DND-41 (cell line): ENCODE measurements around the gene SEC31A.

Source experiments
- EZH2 ChIP-seq: IDR thresholded peaks from 3 replicates; pipeline ENCODE4 v1.6.1; 2012; ENCODE audit warnings: borderline replicate concordance, low read depth, mild to moderate bottlenecking, moderate library complexity, low read length, inconsistent platforms; ENCODE audit not compliant: severe bottlenecking
- TF ChIP-seq, protein P1 (sequence below): IDR thresholded peaks from 2 replicates; pipeline ENCODE4 v1.5.1; 2012; ENCODE audit warnings: borderline replicate concordance, low read length, moderate library complexity, mild to moderate bottlenecking; ENCODE audit not compliant: poor library complexity, severe bottlenecking; ENCODE audit errors: extremely low read depth

DNA sequence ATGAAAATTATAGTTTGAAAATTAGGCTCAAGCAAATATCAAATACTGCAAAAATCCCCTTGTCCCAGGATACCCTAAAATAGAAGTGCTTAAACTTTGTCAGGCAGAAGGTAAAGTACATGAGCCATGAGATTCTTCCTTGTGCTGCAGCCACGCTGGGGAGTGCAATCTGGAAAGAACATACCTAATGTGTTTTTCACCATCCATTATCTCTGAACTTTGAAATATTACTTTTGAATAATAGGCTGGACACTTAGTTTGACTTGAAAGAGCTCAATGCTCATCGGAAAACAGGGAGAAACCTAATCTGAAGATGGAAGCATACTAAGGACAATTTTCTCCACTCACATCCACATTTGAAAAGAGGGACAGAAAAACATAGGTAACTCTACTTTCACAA is 28.4 kb upstream of the SEC31A start:
- TF ChIP-seq, protein P1, sequence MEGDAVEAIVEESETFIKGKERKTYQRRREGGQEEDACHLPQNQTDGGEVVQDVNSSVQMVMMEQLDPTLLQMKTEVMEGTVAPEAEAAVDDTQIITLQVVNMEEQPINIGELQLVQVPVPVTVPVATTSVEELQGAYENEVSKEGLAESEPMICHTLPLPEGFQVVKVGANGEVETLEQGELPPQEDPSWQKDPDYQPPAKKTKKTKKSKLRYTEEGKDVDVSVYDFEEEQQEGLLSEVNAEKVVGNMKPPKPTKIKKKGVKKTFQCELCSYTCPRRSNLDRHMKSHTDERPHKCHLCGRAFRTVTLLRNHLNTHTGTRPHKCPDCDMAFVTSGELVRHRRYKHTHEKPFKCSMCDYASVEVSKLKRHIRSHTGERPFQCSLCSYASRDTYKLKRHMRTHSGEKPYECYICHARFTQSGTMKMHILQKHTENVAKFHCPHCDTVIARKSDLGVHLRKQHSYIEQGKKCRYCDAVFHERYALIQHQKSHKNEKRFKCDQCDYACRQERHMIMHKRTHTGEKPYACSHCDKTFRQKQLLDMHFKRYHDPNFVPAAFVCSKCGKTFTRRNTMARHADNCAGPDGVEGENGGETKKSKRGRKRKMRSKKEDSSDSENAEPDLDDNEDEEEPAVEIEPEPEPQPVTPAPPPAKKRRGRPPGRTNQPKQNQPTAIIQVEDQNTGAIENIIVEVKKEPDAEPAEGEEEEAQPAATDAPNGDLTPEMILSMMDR: no peak
- TF ChIP-seq EZH2: no peak
